Adrenal gland (tissue), 12 donors: ENCODE data around the gene LRFN2. TPM values are rescaled to one million over a fixed set of nuclear protein-coding genes. Genes with fewer than 3 reads are reported as not detected.

Experiments
- DNase-seq, 7 donors: peaks; one replicate each; pipeline ENCODE4 v3.0.0-alpha.2; 2019 to 2020
- H3K27ac ChIP-seq, 5 donors: fragments of 200-600 bp; sonication (generic) in 4 of 5; 1 replicate in 3 of 5; 2 replicates in 2 of 5; pipeline versions ENCODE4 v1.5.1 to v1.8.0; 2016 to 2020; ENCODE audit warnings: mild to moderate bottlenecking in 1 of 5
- H3K27me3 ChIP-seq: fragments of 200-600 bp; 2 replicates; pipeline ENCODE4 v1.8.0; 2021
- H3K36me3 ChIP-seq, 2 donors: fragments of 200-600 bp; replicated peaks in 1 of 2; 1 replicate in 1 of 2; 2 replicates in 1 of 2; pipeline versions ENCODE4 v1.5.1 to v1.8.0; 2018 to 2022
- H3K4me1 ChIP-seq, 2 donors: fragments of 200-600 bp; replicated peaks in 1 of 2; 1 replicate in 1 of 2; 2 replicates in 1 of 2; pipeline versions ENCODE4 v1.5.1 to v1.8.0; 2018 to 2021
- H3K4me3 ChIP-seq, 4 donors: fragments of 200-600 bp; sonication (generic) in 3 of 4; one replicate each; pipeline ENCODE4 v1.5.1; 2016 to 2018
- H3K9me3 ChIP-seq, 3 donors: fragments of 200-600 bp; sonication (generic) in 1 of 3; replicated peaks in 1 of 3; 1 replicate in 2 of 3; 2 replicates in 1 of 3; pipeline versions ENCODE4 v1.5.1 to v1.8.0; 2016 to 2021
- CTCF ChIP-seq, 6 experiments: fragments of 450-650 bp in 4 of 6; fragments of 200-600 bp in 2 of 6; sonication (generic) in 1 of 6; IDR thresholded peaks; 1 replicate in 5 of 6; 2 replicates in 1 of 6; pipeline versions ENCODE4 v1.5.1 to v1.8.0; 2016 to 2021; ENCODE audit warnings: antibody characterized with exemption in 6 of 6, mild to moderate bottlenecking in 2 of 6, moderate library complexity in 1 of 6
- POLR2A ChIP-seq, 2 donors: fragments of 450-650 bp; IDR thresholded peaks; one replicate each; pipeline ENCODE4 v1.6.1; 2017; ENCODE audit warnings: antibody characterized with exemption in 2 of 2, mild to moderate bottlenecking in 2 of 2, moderate library complexity in 1 of 2
- WGBS, 4 donors: extraction: QIAGEN DNeasy Blood & Tissue Kit in 2 of 4; methylation state at CpG; one replicate each; pipeline versions ENCODE4 v1.1.5 to v1.1.7; 2013 to 2017; 5-methylcytosine and 5-hydroxymethylcytosine counted together
- intact Hi-C, 2 donors: fragments of 100-400 bp; cut with DNase I; formaldehyde crosslinking; loops; one replicate each; pipeline versions ENCODE4 v1.14.1 to v1.15.0; 2022 to 2023
- polyA plus RNA-seq, 3 donors: library from polyadenylated mRNA; stranded (reverse); fragments of 200-250 nt in 2 of 3; fragments of 350-450 nt in 1 of 3; fragmentation: Illumina TruSeq in 1 of 3; extraction: RNeasy Lipid Tissue Mini Kit (QIAGEN cat#74804) in 1 of 3; gene quantifications; one replicate each; pipeline ENCODE4 v1.2.3, GENCODE V29; 2013 to 2014
- total RNA-seq, 9 donors: library from RNA; depleted of rRNA in 4 of 9; stranded (reverse); fragments of >200 nt in 4 of 9; fragments of 120-200 nt in 1 of 9; fragmentation: NEBNext Ultra II Directional in 1 of 9; extraction: Animal tissue kit (Norgen Biotek cat#: 25700) in 1 of 9; gene quantifications; one replicate each; pipeline versions ENCODE4 v1.1.0 to v1.2.4, GENCODE V29; 2013 to 2023
- donor health status: healthy with polysubstance abuse.
- donor health status: Bipolar disorder and iron deficiency.
- donor health status: DM: yes; HTN: yes; CAD: no.
- donor health status: DM: no; HTN: no; CAD: no.
- donor health status: DM: no; HTN: no; CAD: no.
- donor health status: DM: yes; HTN: yes; CAD: no.

The LRFN2 gene
- total and polyA plus RNA-seq, 12 donors, result 0.03 to 0.74 (median 0.16) TPM; not detected in 3

- Histone ChIP-seq H3K4me3 (no peak overlapping the region), H3K4me1 (no peaks in the 10 kb centered on the region), H3K9me3 (no peaks in the 10 kb centered on the region), H3K36me3 (no peaks in the 10 kb centered on the region), H3K27me3 (no peaks in the 10 kb centered on the region), H3K27ac (no peak overlapping the region)
- TF ChIP-seq CTCF (IDR thresholded peaks at IDR 0.05) (no peak), POLR2A (IDR thresholded peaks at IDR 0.05) (no peak)
- WGBS, 4 donors, result 82 to 100% (median 89%) methylated on average over 1 of the region's 1 CpG
- intact Hi-C loops, result no loop called here
- DNase-seq, result no peak
Observed at GRCh38 chr6:40460380-40460779, 126.8 kb downstream of the LRFN2 start.

- Histone ChIP-seq H3K27ac (no peak overlapping the region), H3K36me3 (no peaks in the 10 kb centered on the region)
- intact Hi-C loops, result no loop called here
Observed at GRCh38 chr6:40457261-40457660, 129.9 kb downstream of the LRFN2 start.

GRCh38 chr6:40456390-40457013 is 130.7 kb downstream of the LRFN2 start:
- no peak overlapping the region for H3K4me3 ChIP-seq
- 65 to 72% (median 67%) methylated on average over 5 of the region's 5 CpGs for WGBS, 4 donors
- intact Hi-C loops, result no loop called here
- no peaks in the 10 kb centered on the region for H3K9me3 ChIP-seq
- TF ChIP-seq CTCF (IDR thresholded peaks at IDR 0.05) (no peak), POLR2A (IDR thresholded peaks at IDR 0.05) (no peak)
- no peaks in the 10 kb centered on the region for H3K4me1 ChIP-seq
- no peaks in the 10 kb centered on the region for H3K27me3 ChIP-seq
- H3K36me3 ChIP-seq, result no peaks in the 10 kb centered on the region
- no peak overlapping the region for H3K27ac ChIP-seq
- no peak for DNase-seq

More at GRCh38 chr6:40457261-40457660, 129.9 kb downstream of the LRFN2 start:
- Histone ChIP-seq H3K4me1 (no peaks in the 10 kb centered on the region), H3K27me3 (no peaks in the 10 kb centered on the region), H3K9me3 (no peaks in the 10 kb centered on the region), H3K4me3 (no peak overlapping the region)
- TF ChIP-seq POLR2A (IDR thresholded peaks at IDR 0.05) (no peak), CTCF (IDR thresholded peaks at IDR 0.05) (no peak)
- WGBS, 4 donors, result 92 to 100% (median 96%) methylated on average over 1 of the region's 1 CpG
- no peak for DNase-seq

GRCh38 chr6:40455686-40456389 is 131.3 kb downstream of the LRFN2 start:
- WGBS, 4 donors, result 86 to 100% (median 92%) methylated on average over 1 of the region's 1 CpG
- Histone ChIP-seq H3K27me3 (no peaks in the 10 kb centered on the region), H3K36me3 (no peaks in the 10 kb centered on the region), H3K9me3 (no peaks in the 10 kb centered on the region), H3K4me3 (no peak overlapping the region), H3K27ac (no peak overlapping the region), H3K4me1 (no peaks in the 10 kb centered on the region)
- intact Hi-C loops, result no loop called here
- no peak for TF ChIP-seq POLR2A (IDR thresholded peaks at IDR 0.05)
- no peak for TF ChIP-seq CTCF (IDR thresholded peaks at IDR 0.05)
- no peak for DNase-seq
